HCT116 (cell line): Measurements from ENCODE around the gene FAM124B. TPM values are rescaled to one million over a fixed set of nuclear protein-coding genes. Genes with fewer than 3 reads are reported as not detected.

Source experiments
- ATAC-seq: fragments of 200-7000 bp; cut with Tn5 transposase; 2 replicates; pipeline ENCODE4 v1.9.1; 2020; ENCODE audit warnings: mild to moderate bottlenecking, moderate library complexity
- BruUV-seq: library from RNA; stranded (reverse); fragments of 400-500 nt; replicated peaks from 2 replicates; lab custom pipeline; 2021; lab: Mats Ljungman, UMichigan
- CTCF ChIA-PET: fragments of 300-600 bp; sonication (Branson Sonifier 250); formaldehyde crosslinking; loops from one replicate; lab custom pipeline; 2021; ENCODE audit warnings: antibody characterized with exemption; lab: Charles Lee
- POLR2A ChIA-PET: fragments of 300-600, 350-600 bp; sonication (Branson Sonifier 250); formaldehyde crosslinking; loops from one replicate; lab custom pipeline; 2021; ENCODE audit warnings: antibody characterized with exemption; lab: Charles Lee
- RAD21 ChIA-PET, 2 experiments: fragments of 300-600 bp; sonication (Branson Sonifier 250); formaldehyde crosslinking; loops; one replicate each; lab custom pipeline; 2023; ENCODE audit warnings: low total read pairs in 2 of 2; ENCODE audit not compliant: uncharacterized antibody in 2 of 2, unreplicated experiment in 2 of 2, low non-redundant PET in 1 of 2; lab: Charles Lee
- DNase-seq: peaks from one replicate; pipeline ENCODE4 v3.0.0-alpha.2; 2010; ENCODE audit warnings: low read depth, low spot score
- H2AFZ ChIP-seq: fragments of 200-600 bp; shearing (Covaris generic), sonication (generic); 2 replicates; pipeline ENCODE4 v1.6.1; 2017; ENCODE audit warnings: low read depth, mixed run types, mixed read lengths, antibody characterized with exemption, low read length; ENCODE audit not compliant: poor library complexity, severe bottlenecking
- H3K27ac ChIP-seq: 2 replicates; pipeline ENCODE4 v1.5.1; 2012; ENCODE audit warnings: low read depth, low read length
- H3K27me3 ChIP-seq: fragments of 200-600 bp; sonication (generic); 2 replicates; pipeline ENCODE4 v1.6.1; 2016; ENCODE audit warnings: mixed run types, low read length, mixed read lengths; ENCODE audit not compliant: insufficient read depth
- H3K36me3 ChIP-seq, 2 experiments: fragments of 200-500 bp in 1 of 2; fragments of 200-600 bp in 1 of 2; sonication (Bioruptor generic) in 1 of 2; sonication (generic) in 1 of 2; 2 replicates each; pipeline versions ENCODE4 v1.5.1 to v1.6.1; 2014 to 2016; ENCODE audit warnings: low read length in 2 of 2, inconsistent platforms in 1 of 2, mixed read lengths in 1 of 2, mixed run types in 1 of 2; ENCODE audit not compliant: insufficient read depth in 2 of 2, control insufficient read depth in 1 of 2
- H3K4me1 ChIP-seq, 2 experiments: fragments of 200-600 bp in 1 of 2; sonication (generic) in 1 of 2; 2 replicates each; pipeline versions ENCODE4 v1.5.1 to v1.6.1; 2012 to 2017; ENCODE audit warnings: low read length in 2 of 2, inconsistent platforms in 1 of 2, mild to moderate bottlenecking in 1 of 2, mixed read lengths in 1 of 2, mixed run types in 1 of 2, moderate library complexity in 1 of 2; ENCODE audit not compliant: insufficient read depth in 2 of 2, control insufficient read depth in 1 of 2
- H3K4me2 ChIP-seq: fragments of 200-600 bp; sonication (generic); 2 replicates; pipeline ENCODE4 v1.6.1; 2017; ENCODE audit warnings: mixed run types, low read length, mixed read lengths
- H3K4me3 ChIP-seq, 2 experiments: fragments of 200-600 bp in 1 of 2; sonication (generic) in 1 of 2; replicated peaks in 1 of 2; 2 replicates each; pipeline ENCODE4 v1.5.1; 2011 to 2016; ENCODE audit warnings: low read length in 2 of 2, control low read depth in 1 of 2, low read depth in 1 of 2, mild to moderate bottlenecking in 1 of 2, mixed read lengths in 1 of 2, mixed run types in 1 of 2
- H3K79me2 ChIP-seq: fragments of 200-600 bp; sonication (generic); 2 replicates; pipeline ENCODE4 v1.6.1; 2017; ENCODE audit warnings: mild to moderate bottlenecking, mixed run types, low read length, moderate library complexity, mixed read lengths; ENCODE audit not compliant: insufficient read depth
- H3K9ac ChIP-seq: fragments of 200-600 bp; sonication (generic); 2 replicates; pipeline ENCODE4 v1.6.1; 2016; ENCODE audit warnings: low read length, mixed read lengths
- H3K9me2 ChIP-seq: fragments of 200-600 bp; sonication (generic), shearing (Covaris generic); 2 replicates; pipeline ENCODE4 v1.6.1; 2017; ENCODE audit warnings: mixed run types, mild to moderate bottlenecking, moderate library complexity; ENCODE audit not compliant: insufficient read depth
- H3K9me3 ChIP-seq, 2 experiments: fragments of 200-500 bp in 1 of 2; fragments of 200-600 bp in 1 of 2; sonication (Bioruptor generic) in 1 of 2; sonication (generic) in 1 of 2; 2 replicates each; pipeline ENCODE4 v1.6.1; 2014 to 2017; ENCODE audit warnings: low read length in 2 of 2, mixed read lengths in 2 of 2, inconsistent platforms in 1 of 2, low read depth in 1 of 2, mild to moderate bottlenecking in 1 of 2, mixed run types in 1 of 2, moderate library complexity in 1 of 2; ENCODE audit not compliant: control insufficient read depth in 1 of 2, insufficient read depth in 1 of 2
- H4K20me1 ChIP-seq: fragments of 200-600 bp; sonication (generic), shearing (Covaris generic); 2 replicates; pipeline ENCODE4 v1.6.1; 2017; ENCODE audit warnings: mixed run types, mild to moderate bottlenecking, moderate library complexity; ENCODE audit not compliant: insufficient read depth
- CTCF ChIP-seq, 3 experiments: fragments of 200-600 bp in 1 of 3; sonication (generic) in 1 of 3; IDR thresholded peaks in 2 of 3; conservative IDR thresholded peaks in 1 of 3; 2 replicates each; pipeline ENCODE4 v1.5.1; 2012 to 2017; ENCODE audit warnings: low read depth in 2 of 3, low read length in 2 of 3, antibody characterized with exemption in 1 of 3, borderline replicate concordance in 1 of 3, control low read depth in 1 of 3, mild to moderate bottlenecking in 1 of 3, mixed read lengths in 1 of 3, mixed run types in 1 of 3, moderate library complexity in 1 of 3; ENCODE audit not compliant: insufficient read depth in 1 of 3
- ELF1 ChIP-seq: IDR thresholded peaks from 2 replicates; pipeline ENCODE4 v1.6.1; 2012; ENCODE audit warnings: low read depth, borderline replicate concordance
- EZH2 ChIP-seq: fragments of 200-600 bp; sonication (generic); IDR thresholded peaks from 2 replicates; pipeline ENCODE4 v1.6.1; 2017; ENCODE audit warnings: antibody characterized with exemption, mixed run types
- FOSL1 ChIP-seq: IDR thresholded peaks from 2 replicates; pipeline ENCODE4 v1.6.1; 2012; ENCODE audit warnings: low read depth
- JUND ChIP-seq: IDR thresholded peaks from 2 replicates; pipeline ENCODE4 v1.6.1; 2012
- MAX ChIP-seq: IDR thresholded peaks from 2 replicates; pipeline ENCODE4 v1.6.1; 2012
- POLR2AphosphoS5 ChIP-seq: IDR thresholded peaks from 2 replicates; pipeline ENCODE4 v1.6.1; 2011; ENCODE audit warnings: mild to moderate bottlenecking, low read depth, low read length, moderate library complexity
- RAD21 ChIP-seq: IDR thresholded peaks from 2 replicates; pipeline ENCODE4 v1.6.1; 2012; ENCODE audit warnings: low read depth, mild to moderate bottlenecking
- REST ChIP-seq: IDR thresholded peaks from 2 replicates; pipeline ENCODE4 v1.6.1; 2012; ENCODE audit warnings: low read depth
- SRF ChIP-seq: IDR thresholded peaks from 2 replicates; pipeline ENCODE4 v1.6.1; 2012; ENCODE audit warnings: low read depth
- ZBTB33 ChIP-seq: IDR thresholded peaks from 2 replicates; pipeline ENCODE4 v1.6.1; 2011; ENCODE audit warnings: mild to moderate bottlenecking, low read length, moderate library complexity; ENCODE audit not compliant: insufficient replicate concordance; ENCODE audit errors: extremely low read depth
- intact Hi-C: fragments of 100-400 bp; cut with micrococcal nuclease; formaldehyde crosslinking; loops from 2 replicates; pipeline ENCODE4 v1.10.0; 2022
- total RNA-seq: library from RNA; stranded (reverse); gene quantifications from one replicate; pipeline ENCODE4 v1.2.1, GENCODE V29; 2021; ENCODE audit not compliant: unreplicated experiment
- TF ChIP-seq, protein P1 (sequence below): IDR thresholded peaks from 2 replicates; pipeline ENCODE4 v1.6.1; 2012

Gene FAM124B
- total RNA-seq, 1 experiment from 2014 or later, result not detected

DNA sequence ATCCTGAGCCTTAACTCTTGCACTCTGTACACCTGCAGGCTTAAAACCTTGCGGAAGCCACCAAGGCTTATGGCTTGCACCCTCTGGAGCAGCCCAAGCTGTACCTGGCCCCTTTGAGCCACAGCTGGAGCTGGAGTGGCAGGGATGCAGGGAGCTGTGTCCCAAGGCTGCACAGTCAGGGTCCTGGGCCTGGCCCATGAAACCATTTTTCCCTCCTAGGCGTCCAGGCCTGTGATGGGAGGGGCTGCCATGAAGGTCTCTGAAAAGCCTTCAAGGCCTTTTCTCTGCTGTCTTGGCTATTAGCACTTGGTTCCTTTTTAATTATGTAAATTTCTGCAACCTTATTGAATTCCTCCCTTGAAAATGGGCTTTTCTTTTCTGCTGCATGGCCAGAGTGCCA lies 56.4 kb downstream of the FAM124B start:
- Histone ChIP-seq H3K27ac (no peak overlapping the region), H3K9me3 (no peaks in the 10 kb centered on the region), H3K9ac (no peak overlapping the region)
- POLR2A ChIA-PET, result no interaction called here
- no peak for TF ChIP-seq REST
- no peak for TF ChIP-seq ELF1
- TF ChIP-seq, protein P1, sequence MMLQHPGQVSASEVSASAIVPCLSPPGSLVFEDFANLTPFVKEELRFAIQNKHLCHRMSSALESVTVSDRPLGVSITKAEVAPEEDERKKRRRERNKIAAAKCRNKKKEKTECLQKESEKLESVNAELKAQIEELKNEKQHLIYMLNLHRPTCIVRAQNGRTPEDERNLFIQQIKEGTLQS, result no peak
- TF ChIP-seq, all 23 proteins: peak for 0
- intact Hi-C loops, result no loop called here
- Histone ChIP-seq H3K4me2 (no peak overlapping the region), H3K27me3 (no peaks in the 10 kb centered on the region), H2AFZ (no peak overlapping the region), H3K9me2 (no peaks in the 10 kb centered on the region), H3K4me1 (no peaks in the 10 kb centered on the region), H3K4me3 (no peak overlapping the region), H3K79me2 (no peaks in the 10 kb centered on the region), H4K20me1 (no peaks in the 10 kb centered on the region), H3K36me3 (no peaks in the 10 kb centered on the region)
- DNase-seq, result no peak
- ChIA-PET CTCF (interaction anchor here (1.3 kb wide), 1 partner anchor 375 kb away, joined by 3 read pairs; no protein-coding TSS in a partner anchor), RAD21 (no interaction called here)
- no TSS peak for BruUV-seq
- ATAC-seq, result no peak

GRCh38 chr2:224343226-224343625 lies 58.7 kb downstream of the FAM124B start:
- intact Hi-C loops, result no loop called here
- Histone ChIP-seq H3K36me3 (no peaks in the 10 kb centered on the region), H2AFZ (no peak overlapping the region), H3K79me2 (no peaks in the 10 kb centered on the region), H3K4me1 (no peaks in the 10 kb centered on the region), H4K20me1 (no peaks in the 10 kb centered on the region), H3K4me2 (no peak overlapping the region), H3K9me3 (no peaks in the 10 kb centered on the region), H3K27ac (no peak overlapping the region), H3K9me2 (no peaks in the 10 kb centered on the region), H3K27me3 (no peaks in the 10 kb centered on the region), H3K4me3 (no peak overlapping the region), H3K9ac (no peak overlapping the region)
- no TSS peak for BruUV-seq
- ATAC-seq, result no peak
- CTCF ChIA-PET, result no interaction called here
- POLR2A ChIA-PET, result no interaction called here
- DNase-seq, result no peak
- RAD21 ChIA-PET, result no interaction called here
- no peak for TF ChIP-seq POLR2AphosphoS5
- TF ChIP-seq SRF, result no peak
- TF ChIP-seq MAX, result no peak
- no peak for TF ChIP-seq FOSL1
- TF ChIP-seq ZBTB33, result no peak
- no peak for TF ChIP-seq JUND
- no peak for TF ChIP-seq CTCF (IDR thresholded peaks at IDR 0.05 in 2 of 3, conservative IDR thresholded peaks at IDR 0.05 in 1 of 3; ENCODE audit: borderline replicate concordance in 1 of 3, insufficient read depth in 1 of 3, low read depth in 2 of 3, low read length in 2 of 3)
- no peak for TF ChIP-seq EZH2
- no peak for TF ChIP-seq ELF1
- TF ChIP-seq RAD21, result no peak
